C1 segment of cervical spinal cord (tissue), 14 donors: ENCODE results near the gene TMEM232.

Experiments used
- DNase-seq, 14 donors: peaks; one replicate each; lab custom pipeline; 2025; lab: John Stamatoyannopoulos, UW

The TMEM232 gene

GRCh38 chr5:110517396-110517795 is 209.1 kb downstream of the TMEM232 start:
- DNase-seq: no peak

- no peak for DNase-seq
Measured at GRCh38 chr5:110514030-110514429, 212.4 kb downstream of the TMEM232 start.

GRCh38 chr5:110512266-110512665 is 214.2 kb downstream of the TMEM232 start:
- no peak for DNase-seq

GRCh38 chr5:110510146-110510545 is 216.3 kb downstream of the TMEM232 start:
- no peak for DNase-seq

- DNase-seq: no peak
Measured at GRCh38 chr5:110507972-110508371, 218.5 kb downstream of the TMEM232 start.

- DNase-seq: no peak
Measured at GRCh38 chr5:110506378-110506777, 220.1 kb downstream of the TMEM232 start.

- DNase-seq: no peak
Measured at GRCh38 chr5:110496276-110496675, 230.2 kb downstream of the TMEM232 start.

- DNase-seq: no peak
Measured at GRCh38 chr5:110492446-110492845, 234.0 kb downstream of the TMEM232 start.

- no peak for DNase-seq
Measured at GRCh38 chr5:110478895-110479294, 247.6 kb downstream of the TMEM232 start.

GRCh38 chr5:110477911-110478310 is 248.6 kb downstream of the TMEM232 start:
- DNase-seq: no peak

- DNase-seq: no peak
Measured at GRCh38 chr5:110476164-110476563, 250.3 kb downstream of the TMEM232 start.

- DNase-seq: no peak
Measured at GRCh38 chr5:110475529-110475928, 250.9 kb downstream of the TMEM232 start.

- no peak for DNase-seq
Measured at GRCh38 chr5:110469486-110469885, 257.0 kb downstream of the TMEM232 start.

- DNase-seq: no peak
Measured at GRCh38 chr5:110463106-110463505, 263.4 kb downstream of the TMEM232 start.

- DNase-seq: no peak
Measured at GRCh38 chr5:110460837-110461236, 265.6 kb downstream of the TMEM232 start.

- no peak for DNase-seq
Measured at GRCh38 chr5:110458313-110458712, 268.2 kb downstream of the TMEM232 start.

- no peak for DNase-seq
Measured at GRCh38 chr5:110442856-110443255, 283.6 kb downstream of the TMEM232 start.

GRCh38 chr5:110441035-110441434 is 285.4 kb downstream of the TMEM232 start:
- DNase-seq: no peak

- no peak for DNase-seq
Measured at GRCh38 chr5:110440058-110440457, 286.4 kb downstream of the TMEM232 start.

GRCh38 chr5:110439296-110439695 is 287.2 kb downstream of the TMEM232 start:
- peak in 1 of 14 donors; percentile 6 for DNase-seq

- DNase-seq: no peak
Measured at GRCh38 chr5:110435207-110435606, 291.3 kb downstream of the TMEM232 start.

GRCh38 chr5:110431603-110432002 is 294.9 kb downstream of the TMEM232 start:
- no peak for DNase-seq

GRCh38 chr5:110414360-110414759 is 312.1 kb downstream of the TMEM232 start:
- no peak for DNase-seq

GRCh38 chr5:110413856-110414255 is 312.6 kb downstream of the TMEM232 start:
- DNase-seq: no peak

GRCh38 chr5:110409571-110409970 is 316.9 kb downstream of the TMEM232 start:
- DNase-seq: no peak
